Uterus (tissue), 2 donors: ENCODE data around the gene ADPRHL1.

Experiments used
- CTCF ChIP-seq, 4 experiments: fragments of 200-600 bp in 2 of 4; fragments of 450-650 bp in 2 of 4; sonication (generic) in 2 of 4; IDR thresholded peaks; one replicate each; pipeline ENCODE4 v1.5.1; 2016 to 2019; ENCODE audit warnings: antibody characterized with exemption in 4 of 4, mild to moderate bottlenecking in 2 of 4, moderate library complexity in 1 of 4
- POLR2A ChIP-seq, 2 donors: fragments of 450-650 bp; IDR thresholded peaks; one replicate each; pipeline ENCODE4 v1.6.1; 2016; ENCODE audit warnings: antibody characterized with exemption in 2 of 2, mild to moderate bottlenecking in 1 of 2, moderate library complexity in 1 of 2

GRCh38 chr13:113489549-113490495, 36.5 kb upstream of the ADPRHL1 start:
- TF ChIP-seq CTCF (IDR thresholded peaks at IDR 0.05) (no peak), POLR2A (IDR thresholded peaks at IDR 0.05) (no peak)
